GM23338 (cell line): ENCODE data around the gene JAKMIP1. TPM values are rescaled to one million over a fixed set of nuclear protein-coding genes. Genes with fewer than 3 reads are reported as not detected.
"Not testable (repeated sequence)": the region's sequence is repeated elsewhere in the genome, so short reads cannot be mapped to it uniquely, and the experiment has no call there.

ENCODE experiments used
- ATAC-seq: fragments of 200-7000 bp; cut with Tn5 transposase; 3 replicates; pipeline ENCODE4 v1.9.1; 2020
- DNase-seq: peaks from one replicate; pipeline ENCODE4 v3.0.0-alpha.2; 2015; ENCODE audit warnings: low spot score
- H2AFZ ChIP-seq: fragments of 200-600 bp; sonication (generic); 2 replicates; pipeline ENCODE4 v1.8.0; 2016; ENCODE audit warnings: antibody characterized with exemption, mild to moderate bottlenecking, moderate library complexity
- H3F3A ChIP-seq: fragments of 200-600 bp; sonication (generic); replicated peaks from 2 replicates; pipeline ENCODE4 v1.8.0; 2017; ENCODE audit warnings: antibody characterized with exemption, mixed run types, low read depth
- H3K27ac ChIP-seq: fragments of 200-600 bp; sonication (generic); 2 replicates; pipeline ENCODE4 v1.6.1; 2016; ENCODE audit warnings: low read depth
- H3K27me3 ChIP-seq: fragments of 200-600 bp; sonication (generic); 2 replicates; pipeline ENCODE4 v1.8.0; 2016; ENCODE audit warnings: mild to moderate bottlenecking, mixed run types, moderate library complexity; ENCODE audit not compliant: insufficient read depth
- H3K36me3 ChIP-seq: fragments of 200-600 bp; sonication (generic); 2 replicates; pipeline ENCODE4 v1.8.0; 2016; ENCODE audit warnings: mild to moderate bottlenecking; ENCODE audit not compliant: insufficient read depth
- H3K4me1 ChIP-seq: fragments of 200-600 bp; sonication (generic); 2 replicates; pipeline ENCODE4 v1.8.0; 2016; ENCODE audit warnings: mild to moderate bottlenecking, moderate library complexity; ENCODE audit not compliant: insufficient read depth
- H3K4me2 ChIP-seq: fragments of 200-600 bp; sonication (generic); 2 replicates; pipeline ENCODE4 v1.7.1; 2017; ENCODE audit warnings: mixed run types
- H3K4me3 ChIP-seq: fragments of 200-600 bp; sonication (generic); 2 replicates; pipeline ENCODE4 v1.6.1; 2016; ENCODE audit warnings: mixed run types
- H3K79me2 ChIP-seq: fragments of 200-600 bp; sonication (generic); replicated peaks from 2 replicates; pipeline ENCODE4 v1.8.0; 2017; ENCODE audit warnings: mild to moderate bottlenecking; ENCODE audit not compliant: insufficient read depth
- H3K9me2 ChIP-seq: fragments of 200-600 bp; sonication (generic); 2 replicates; pipeline ENCODE4 v1.8.0; 2017; ENCODE audit not compliant: insufficient read depth
- H4K20me1 ChIP-seq: fragments of 200-600 bp; sonication (generic); replicated peaks from 2 replicates; pipeline ENCODE4 v1.8.0; 2017; ENCODE audit warnings: mild to moderate bottlenecking; ENCODE audit not compliant: insufficient read depth
- H3K27ac Mint-ChIP-seq: 2 replicates; pipeline ENCODE4 v1.8.0; 2020; ENCODE audit warnings: inconsistent platforms, mild to moderate bottlenecking, moderate library complexity, mixed read lengths
- H3K27me3 Mint-ChIP-seq: 3 replicates; pipeline ENCODE4 v1.8.0; 2022; ENCODE audit warnings: low read depth, mild to moderate bottlenecking, moderate library complexity, mixed read lengths, inconsistent platforms; ENCODE audit not compliant: insufficient read depth, poor library complexity
- H3K36me3 Mint-ChIP-seq: 3 replicates; pipeline ENCODE4 v1.8.0; 2021; ENCODE audit warnings: low read depth, mild to moderate bottlenecking, inconsistent platforms, moderate library complexity, mixed read lengths
- H3K4me1 Mint-ChIP-seq: 3 replicates; pipeline ENCODE4 v1.8.0; 2020; ENCODE audit warnings: mild to moderate bottlenecking, inconsistent platforms, mixed read lengths
- H3K4me3 Mint-ChIP-seq: 3 replicates; pipeline ENCODE4 v1.8.0; 2021; ENCODE audit warnings: moderate library complexity, mild to moderate bottlenecking, inconsistent platforms, mixed read lengths
- H3K9me3 Mint-ChIP-seq: 3 replicates; pipeline ENCODE4 v1.8.0; 2020; ENCODE audit warnings: moderate library complexity, mild to moderate bottlenecking, inconsistent platforms, mixed read lengths
- CREB1 ChIP-seq: fragments of 250-450 bp; sonication (Bioruptor Pico); IDR thresholded peaks from 2 replicates; pipeline ENCODE4 v1.5.0; 2020; ENCODE audit warnings: low read depth, mild to moderate bottlenecking, moderate library complexity
- CTCF ChIP-seq, 2 experiments: fragments of 200-600 bp in 1 of 2; sonication (generic) in 1 of 2; conservative IDR thresholded peaks; 2 replicates each; pipeline versions ENCODE4 v1.5.1 to v1.6.1; 2016 to 2017; ENCODE audit warnings: antibody characterized with exemption in 2 of 2, low read depth in 2 of 2, mild to moderate bottlenecking in 2 of 2, moderate library complexity in 1 of 2
- EZH2 ChIP-seq: fragments of 200-600 bp; sonication (generic); IDR thresholded peaks from one replicate; pipeline ENCODE4 v1.8.0; 2017; ENCODE audit warnings: antibody characterized with exemption, mild to moderate bottlenecking, low read depth; ENCODE audit not compliant: unreplicated experiment
- EZH2phosphoT487 ChIP-seq: fragments of 200-600 bp; sonication (generic); IDR thresholded peaks from one replicate; pipeline ENCODE4 v1.8.1; 2018; ENCODE audit warnings: antibody characterized with exemption; ENCODE audit not compliant: unreplicated experiment
- JUNB ChIP-seq: IDR thresholded peaks from one replicate; pipeline ENCODE4 v1.6.1; 2016; ENCODE audit warnings: antibody characterized with exemption; ENCODE audit not compliant: unreplicated experiment
- NANOG ChIP-seq: IDR thresholded peaks from 2 replicates; pipeline ENCODE4 v1.6.1; 2016; ENCODE audit warnings: antibody characterized with exemption, borderline replicate concordance
- POLR2AphosphoS5 ChIP-seq: IDR thresholded peaks from 2 replicates; pipeline ENCODE4 v1.6.1; 2016; ENCODE audit warnings: antibody characterized with exemption, low read depth
- REST ChIP-seq: IDR thresholded peaks from one replicate; pipeline ENCODE4 v1.6.1; 2018; ENCODE audit warnings: antibody characterized with exemption; ENCODE audit not compliant: unreplicated experiment
- STAT1 ChIP-seq: IDR thresholded peaks from one replicate; pipeline ENCODE4 v1.6.1; 2016; ENCODE audit warnings: antibody characterized with exemption; ENCODE audit not compliant: unreplicated experiment
- ZNF331 ChIP-seq: fragments of 250-450 bp; sonication (Bioruptor Pico); IDR thresholded peaks from 2 replicates; pipeline ENCODE4 v1.5.0; 2020; ENCODE audit warnings: low read depth, mild to moderate bottlenecking, moderate library complexity
- polyA plus RNA-seq: library from polyadenylated mRNA; unstranded; fragments of >200 nt; fragmentation: Nextera tagmentation; extraction: Ambion mirVana; gene quantifications from 2 replicates; pipeline ENCODE4 v1.2.1, GENCODE V29; 2016
- total RNA-seq: library from RNA; depleted of rRNA; stranded (reverse); fragments of >200 nt; shearing (Covaris generic); gene quantifications from 2 replicates; pipeline ENCODE4 v1.2.3, GENCODE V29; 2014
- TF ChIP-seq, protein P1 (sequence below): IDR thresholded peaks from 2 replicates; pipeline ENCODE4 v1.6.1; 2016; ENCODE audit warnings: antibody characterized with exemption

The JAKMIP1 gene
- total and polyA plus RNA-seq, 2 experiments from 2014 or later = 4.6 to 5.1 TPM

DNA sequence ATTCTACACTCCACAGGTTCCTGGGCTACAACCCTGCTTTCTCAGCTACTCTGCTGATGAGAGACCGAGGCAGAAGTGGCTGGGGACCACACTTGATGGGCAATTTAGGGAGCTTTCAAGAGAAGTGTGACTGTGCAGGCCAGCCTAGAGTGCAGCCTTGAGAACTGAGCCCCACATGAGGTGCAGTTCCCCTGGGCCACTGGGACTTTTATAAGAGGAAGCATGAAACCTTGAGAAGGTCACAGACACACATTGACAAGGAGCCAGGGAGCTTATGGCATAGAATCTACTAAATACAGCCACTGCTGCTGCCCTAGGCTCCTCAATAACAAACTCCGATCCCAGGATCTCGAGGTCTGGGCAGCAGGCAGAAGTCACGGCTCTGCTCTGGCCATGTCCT, 195.2 kb downstream of the JAKMIP1 start (continued):
- TF ChIP-seq REST = no peak
- TF ChIP-seq, protein P1, sequence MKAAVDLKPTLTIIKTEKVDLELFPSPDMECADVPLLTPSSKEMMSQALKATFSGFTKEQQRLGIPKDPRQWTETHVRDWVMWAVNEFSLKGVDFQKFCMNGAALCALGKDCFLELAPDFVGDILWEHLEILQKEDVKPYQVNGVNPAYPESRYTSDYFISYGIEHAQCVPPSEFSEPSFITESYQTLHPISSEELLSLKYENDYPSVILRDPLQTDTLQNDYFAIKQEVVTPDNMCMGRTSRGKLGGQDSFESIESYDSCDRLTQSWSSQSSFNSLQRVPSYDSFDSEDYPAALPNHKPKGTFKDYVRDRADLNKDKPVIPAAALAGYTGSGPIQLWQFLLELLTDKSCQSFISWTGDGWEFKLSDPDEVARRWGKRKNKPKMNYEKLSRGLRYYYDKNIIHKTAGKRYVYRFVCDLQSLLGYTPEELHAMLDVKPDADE = no peak

DNA sequence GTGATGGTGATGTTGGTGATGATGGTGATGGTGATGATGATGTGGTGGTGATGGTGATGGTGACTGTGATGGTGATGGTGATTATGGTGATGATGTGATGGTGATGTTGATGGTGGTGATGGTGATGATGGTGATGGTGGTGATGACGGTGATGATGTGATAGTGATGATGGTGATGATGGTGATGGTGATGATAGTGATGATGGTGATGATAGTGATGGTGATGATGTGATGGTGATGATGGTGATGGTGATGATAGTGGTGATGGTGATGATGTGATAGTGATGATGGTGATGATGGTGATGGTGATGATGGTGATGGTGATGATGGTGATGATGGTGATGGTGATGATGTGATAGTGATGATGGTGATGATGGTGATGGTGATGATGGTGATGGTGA, 196.9 kb downstream of the JAKMIP1 start:
- H2AFZ ChIP-seq, ATAC-seq: not testable (repeated sequence)

GRCh38 chr4:6002926-6003325, 197.4 kb downstream of the JAKMIP1 start:
- peaks cover 7% of the 10 kb centered on the region; the same call in 1 of the 2 replicates for H3K4me1 ChIP-seq
- H3K9me2 ChIP-seq = no peaks in the 10 kb centered on the region
- H3K36me3 ChIP-seq = no peaks in the 10 kb centered on the region
- H3F3A ChIP-seq = no peaks in the 10 kb centered on the region
- no peak for DNase-seq
- no peaks in the 10 kb centered on the region for H3K79me2 ChIP-seq
- no peak overlapping the region for H3K27ac ChIP-seq
- H2AFZ ChIP-seq = no peak overlapping the region
- no peak overlapping the region for H3K4me3 ChIP-seq
- Mint-ChIP-seq H3K36me3 (no peaks in the 10 kb centered on the region), H3K4me3 (no peak overlapping the region), H3K4me1 (peaks cover 11% of the 10 kb centered on the region), H3K9me3 (no peaks in the 10 kb centered on the region; the same call in 2 of the 3 replicates), H3K27me3 (peaks cover 13% of the 10 kb centered on the region), H3K27ac (no peak overlapping the region)
- H3K27me3 ChIP-seq = no peaks in the 10 kb centered on the region
- no peak for ATAC-seq
- H3K4me2 ChIP-seq = no peak overlapping the region
- H4K20me1 ChIP-seq = no peaks in the 10 kb centered on the region
- TF ChIP-seq EZH2phosphoT487 = no peak
- TF ChIP-seq JUNB = no peak
- no peak for TF ChIP-seq CTCF (conservative IDR thresholded peaks at IDR 0.05; ENCODE audit: low read depth in 2 of 2)
- no peak for TF ChIP-seq ZNF331
- no peak for TF ChIP-seq NANOG
- TF ChIP-seq EZH2 = no peak
- TF ChIP-seq, protein P1 = no peak
- TF ChIP-seq POLR2AphosphoS5 = no peak
- TF ChIP-seq STAT1 = no peak
- no peak for TF ChIP-seq CREB1 (CRISPR knock-in tag)

More for the DNA sequence above, 196.9 kb downstream of the JAKMIP1 start:
- H3K36me3 Mint-ChIP-seq, H3K27ac ChIP-seq, H3K4me2 ChIP-seq, H3K9me2 ChIP-seq, H3K4me1 ChIP-seq, H3K27me3 ChIP-seq, H3K4me3 ChIP-seq, H3K27ac Mint-ChIP-seq, H3K4me3 Mint-ChIP-seq, H3K36me3 ChIP-seq, H4K20me1 ChIP-seq, H3K79me2 ChIP-seq, DNase-seq, H3K9me3 Mint-ChIP-seq, H3F3A ChIP-seq: not testable (repeated sequence)
- peaks cover 13% of the 10 kb centered on the region for H3K4me1 Mint-ChIP-seq
- peaks cover 15% of the 10 kb centered on the region for H3K27me3 Mint-ChIP-seq
